ENCODE results near the gene FAIM2.

FAIM2 gene

GRCh38 chr12:49828133-49829091 lies 75.3 kb downstream of the FAIM2 start, which contains the start of gene NCKAP5L:
Gene NCKAP5L, minus strand, starts transcription at chr12:49828413. Its CDS starts 24,369 bp downstream, at chr12:49804044.
- H3K36me3 ChIP-seq (ENCODE audit: insufficient read depth): no peaks in the 10 kb centered on the region
- H3K4me2 ChIP-seq: peak within 1 kb of the TSS; percentile 84
- H3K27me3 ChIP-seq (ENCODE audit: insufficient read depth, low read depth): peaks cover 13% of the 10 kb centered on the region; the same call in 1 of the 2 replicates
- peak within 1 kb of the TSS; percentile 84 for H2AFZ ChIP-seq (ENCODE audit: low read depth)
- no peak within 1 kb of the TSS for H3K4me3 ChIP-seq (IDR thresholded peaks at IDR 0.05; ENCODE audit: insufficient read depth, low read depth, low read length)
- peaks cover 16% of the 10 kb centered on the region for H3K4me1 ChIP-seq (ENCODE audit: low read depth, poor library complexity, severe bottlenecking)
- peak within 1 kb of the TSS; percentile 37 for H3K9ac ChIP-seq
- no peak within 1 kb of the TSS for H3K27ac ChIP-seq
- H3K79me2 ChIP-seq (ENCODE audit: insufficient read depth, low read depth): no peaks in the 10 kb centered on the region
- TF ChIP-seq CTCF (conservative IDR thresholded peaks at IDR 0.05; ENCODE audit: low read depth, low read length): no peak
- H4K20me1 ChIP-seq (ENCODE audit: insufficient read depth): no peaks in the 10 kb centered on the region

GRCh38 chr12:49827401-49828099 lies 76.2 kb downstream of the FAIM2 start:
- Histone ChIP-seq H4K20me1 (ENCODE audit: insufficient read depth) (no peaks in the 10 kb centered on the region), H3K9ac (no peak overlapping the region), H3K4me1 (ENCODE audit: low read depth, poor library complexity, severe bottlenecking) (peaks cover 8% of the 10 kb centered on the region), H3K27ac (no peak overlapping the region), H2AFZ (ENCODE audit: low read depth) (no peak overlapping the region), H3K36me3 (ENCODE audit: insufficient read depth) (no peaks in the 10 kb centered on the region), H3K79me2 (ENCODE audit: insufficient read depth, low read depth) (no peaks in the 10 kb centered on the region), H3K4me2 (no peak overlapping the region), H3K27me3 (ENCODE audit: insufficient read depth, low read depth) (peaks cover 13% of the 10 kb centered on the region; the same call in 1 of the 2 replicates), H3K4me3 (IDR thresholded peaks at IDR 0.05; ENCODE audit: insufficient read depth, low read depth, low read length) (no peak overlapping the region)
- TF ChIP-seq CTCF (conservative IDR thresholded peaks at IDR 0.05; ENCODE audit: low read depth, low read length): no peak

GRCh38 chr12:49827051-49827400 lies 76.7 kb downstream of the FAIM2 start:
- Histone ChIP-seq H3K79me2 (ENCODE audit: insufficient read depth, low read depth) (no peaks in the 10 kb centered on the region), H3K9ac (no peak overlapping the region), H3K4me2 (no peak overlapping the region), H3K4me1 (ENCODE audit: low read depth, poor library complexity, severe bottlenecking) (peaks cover 7% of the 10 kb centered on the region), H3K4me3 (IDR thresholded peaks at IDR 0.05; ENCODE audit: insufficient read depth, low read depth, low read length) (no peak overlapping the region), H4K20me1 (ENCODE audit: insufficient read depth) (no peaks in the 10 kb centered on the region), H3K27me3 (ENCODE audit: insufficient read depth, low read depth) (peaks cover 13% of the 10 kb centered on the region; the same call in 1 of the 2 replicates), H3K36me3 (ENCODE audit: insufficient read depth) (no peaks in the 10 kb centered on the region), H2AFZ (ENCODE audit: low read depth) (no peak overlapping the region), H3K27ac (no peak overlapping the region)
- no peak for TF ChIP-seq CTCF (conservative IDR thresholded peaks at IDR 0.05; ENCODE audit: low read depth, low read length)

- Histone ChIP-seq H3K79me2 (ENCODE audit: insufficient read depth, low read depth) (no peaks in the 10 kb centered on the region), H3K27me3 (ENCODE audit: insufficient read depth, low read depth) (peaks cover 13% of the 10 kb centered on the region; the same call in 1 of the 2 replicates), H3K4me2 (no peak overlapping the region), H4K20me1 (ENCODE audit: insufficient read depth) (no peaks in the 10 kb centered on the region), H3K4me3 (IDR thresholded peaks at IDR 0.05; ENCODE audit: insufficient read depth, low read depth, low read length) (no peak overlapping the region), H2AFZ (ENCODE audit: low read depth) (no peak overlapping the region), H3K9ac (no peak overlapping the region), H3K36me3 (ENCODE audit: insufficient read depth) (no peaks in the 10 kb centered on the region), H3K4me1 (ENCODE audit: low read depth, poor library complexity, severe bottlenecking) (peaks cover 7% of the 10 kb centered on the region), H3K27ac (no peak overlapping the region)
- no peak for TF ChIP-seq CTCF (conservative IDR thresholded peaks at IDR 0.05; ENCODE audit: low read depth, low read length)
Observed at GRCh38 chr12:49825971-49826421, 77.7 kb downstream of the FAIM2 start.

Data from KMS-11 (cell line).